ENCODE data around the gene CDR2L. TPM values are rescaled to one million over a fixed set of nuclear protein-coding genes. Genes with fewer than 3 reads are reported as not detected.

The CDR2L gene
- total and polyA plus RNA-seq, 4 donors = 8.5 to 19.0 (median 11.2) TPM

- no peaks in the 10 kb centered on the region for H3K27me3 ChIP-seq (ENCODE audit: control insufficient read depth in 3 of 3, insufficient read depth in 3 of 3, low read length in 2 of 3)
- TF ChIP-seq, protein P1, sequence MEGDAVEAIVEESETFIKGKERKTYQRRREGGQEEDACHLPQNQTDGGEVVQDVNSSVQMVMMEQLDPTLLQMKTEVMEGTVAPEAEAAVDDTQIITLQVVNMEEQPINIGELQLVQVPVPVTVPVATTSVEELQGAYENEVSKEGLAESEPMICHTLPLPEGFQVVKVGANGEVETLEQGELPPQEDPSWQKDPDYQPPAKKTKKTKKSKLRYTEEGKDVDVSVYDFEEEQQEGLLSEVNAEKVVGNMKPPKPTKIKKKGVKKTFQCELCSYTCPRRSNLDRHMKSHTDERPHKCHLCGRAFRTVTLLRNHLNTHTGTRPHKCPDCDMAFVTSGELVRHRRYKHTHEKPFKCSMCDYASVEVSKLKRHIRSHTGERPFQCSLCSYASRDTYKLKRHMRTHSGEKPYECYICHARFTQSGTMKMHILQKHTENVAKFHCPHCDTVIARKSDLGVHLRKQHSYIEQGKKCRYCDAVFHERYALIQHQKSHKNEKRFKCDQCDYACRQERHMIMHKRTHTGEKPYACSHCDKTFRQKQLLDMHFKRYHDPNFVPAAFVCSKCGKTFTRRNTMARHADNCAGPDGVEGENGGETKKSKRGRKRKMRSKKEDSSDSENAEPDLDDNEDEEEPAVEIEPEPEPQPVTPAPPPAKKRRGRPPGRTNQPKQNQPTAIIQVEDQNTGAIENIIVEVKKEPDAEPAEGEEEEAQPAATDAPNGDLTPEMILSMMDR (IDR thresholded peaks at IDR 0.05; ENCODE audit: control extremely low read depth, extremely low read depth) = no peak
- no peak for ATAC-seq (ENCODE audit: insufficient read depth, low FRiP score)
- DNase-seq = no peak
- WGBS, 2 donors = 63 to 73% methylated on average over 8 of the region's 8 CpGs
- H3K27ac ChIP-seq (ENCODE audit: low read depth in 1 of 2, low read length in 1 of 2) = no peak overlapping the region
- no peaks in the 10 kb centered on the region for H3K9me3 ChIP-seq (ENCODE audit: control insufficient read depth in 4 of 4, insufficient read depth in 3 of 4, low read length in 3 of 4)
- no peak overlapping the region for H3K4me3 ChIP-seq
- peaks cover 0 to 11% (median 0%) of the 10 kb centered on the region in 4 donors for H3K36me3 ChIP-seq (ENCODE audit: control insufficient read depth in 4 of 4, insufficient read depth in 4 of 4, low read length in 4 of 4)
- H3K9ac ChIP-seq (ENCODE audit: insufficient read depth in 1 of 2, low read length in 2 of 2) = no peak overlapping the region
- no peaks in the 10 kb centered on the region for H3K4me1 ChIP-seq (ENCODE audit: control insufficient read depth in 5 of 5, insufficient read depth in 5 of 5, low read length in 5 of 5)
Measured at GRCh38 chr17:74950207-74950606, 37.2 kb upstream of the CDR2L start.

- TF ChIP-seq, protein P1 (IDR thresholded peaks at IDR 0.05; ENCODE audit: control extremely low read depth, extremely low read depth) = no peak
- Histone ChIP-seq H3K36me3 (ENCODE audit: control insufficient read depth in 4 of 4, insufficient read depth in 4 of 4, low read length in 4 of 4) (peaks cover 0 to 11% (median 0%) of the 10 kb centered on the region in 4 donors), H3K27ac (ENCODE audit: low read depth in 1 of 2, low read length in 1 of 2) (no peak overlapping the region), H3K9ac (ENCODE audit: insufficient read depth in 1 of 2, low read length in 2 of 2) (no peak overlapping the region), H3K9me3 (ENCODE audit: control insufficient read depth in 4 of 4, insufficient read depth in 3 of 4, low read length in 3 of 4) (no peaks in the 10 kb centered on the region), H3K27me3 (ENCODE audit: control insufficient read depth in 3 of 3, insufficient read depth in 3 of 3, low read length in 2 of 3) (no peaks in the 10 kb centered on the region), H3K4me1 (ENCODE audit: control insufficient read depth in 5 of 5, insufficient read depth in 5 of 5, low read length in 5 of 5) (no peaks in the 10 kb centered on the region), H3K4me3 (no peak overlapping the region)
- 75 to 88% methylated on average over 3 of the region's 3 CpGs for WGBS, 2 donors
- DNase-seq (no peak), ATAC-seq (ENCODE audit: insufficient read depth, low FRiP score) (no peak)
Measured at GRCh38 chr17:74951065-74951464, 36.4 kb upstream of the CDR2L start.

- Histone ChIP-seq H3K36me3 (ENCODE audit: control insufficient read depth in 4 of 4, insufficient read depth in 4 of 4, low read length in 4 of 4) (peaks cover 0 to 11% (median 0%) of the 10 kb centered on the region in 4 donors), H3K4me1 (ENCODE audit: control insufficient read depth in 5 of 5, insufficient read depth in 5 of 5, low read length in 5 of 5) (no peaks in the 10 kb centered on the region), H3K27ac (ENCODE audit: low read depth in 1 of 2, low read length in 1 of 2) (no peak overlapping the region), H3K9me3 (ENCODE audit: control insufficient read depth in 4 of 4, insufficient read depth in 3 of 4, low read length in 3 of 4) (no peaks in the 10 kb centered on the region), H3K4me3 (no peak overlapping the region), H3K27me3 (ENCODE audit: control insufficient read depth in 3 of 3, insufficient read depth in 3 of 3, low read length in 2 of 3) (no peaks in the 10 kb centered on the region), H3K9ac (ENCODE audit: insufficient read depth in 1 of 2, low read length in 2 of 2) (no peak overlapping the region)
- ATAC-seq (ENCODE audit: insufficient read depth, low FRiP score) = no peak
- no peak for DNase-seq
- TF ChIP-seq, protein P1 (IDR thresholded peaks at IDR 0.05; ENCODE audit: control extremely low read depth, extremely low read depth) = no peak
- WGBS, 2 donors = 73 to 81% methylated on average over 30 to 32 of the region's 32 CpGs
Measured at GRCh38 chr17:74951680-74952421, 35.6 kb upstream of the CDR2L start.

Measured in lung (tissue), 12 donors.